NK-92 (cell line): ENCODE results near the gene ASB18.

Experiments
- DNase-seq: peaks from one replicate; lab custom pipeline; 2025; ENCODE audit not compliant: unreplicated experiment; lab: John Stamatoyannopoulos, UW

Gene ASB18

GRCh38 chr2:236242057-236242495 is 22.1 kb downstream of the ASB18 start:
- no peak for DNase-seq

GRCh38 chr2:236241181-236242056 is 22.8 kb downstream of the ASB18 start:
- no peak for DNase-seq

DNA sequence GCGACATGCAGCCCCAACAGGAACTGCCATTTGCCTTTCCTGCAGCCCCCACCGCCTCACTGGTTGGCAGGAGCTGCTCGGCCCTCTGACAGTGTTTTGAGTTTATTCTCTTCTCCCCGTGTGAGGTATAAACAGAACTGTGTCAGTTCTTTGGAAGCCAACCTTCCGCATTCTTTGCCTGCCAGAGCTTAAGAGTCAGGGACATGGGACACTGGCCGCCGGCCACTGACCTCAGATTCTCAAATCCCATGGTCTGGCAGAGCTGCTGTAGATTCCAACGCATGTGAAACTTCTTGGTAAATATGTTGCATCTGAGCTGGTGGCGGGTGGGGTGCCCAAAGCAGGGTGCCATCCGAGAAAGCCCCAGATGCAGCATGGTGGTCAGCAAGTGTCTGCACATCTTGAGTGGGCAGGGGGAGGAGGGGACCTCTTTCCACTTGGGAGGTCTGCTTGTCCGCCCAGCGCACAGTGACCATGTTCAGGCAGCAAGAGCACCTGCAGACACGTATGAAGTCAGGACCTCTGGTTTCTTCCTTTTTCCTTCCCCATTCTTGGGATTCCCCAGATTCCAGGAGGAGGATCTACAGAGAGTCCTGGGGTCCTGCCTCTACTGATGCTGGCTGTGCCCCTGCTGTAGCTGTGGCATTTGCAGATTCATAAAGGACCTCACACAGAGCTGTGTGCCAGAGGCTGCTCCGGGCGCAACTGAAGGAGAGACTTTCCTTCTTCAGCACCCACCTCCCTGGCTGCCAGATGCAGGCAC is 23.8 kb downstream of the ASB18 start:
- no peak for DNase-seq

DNA sequence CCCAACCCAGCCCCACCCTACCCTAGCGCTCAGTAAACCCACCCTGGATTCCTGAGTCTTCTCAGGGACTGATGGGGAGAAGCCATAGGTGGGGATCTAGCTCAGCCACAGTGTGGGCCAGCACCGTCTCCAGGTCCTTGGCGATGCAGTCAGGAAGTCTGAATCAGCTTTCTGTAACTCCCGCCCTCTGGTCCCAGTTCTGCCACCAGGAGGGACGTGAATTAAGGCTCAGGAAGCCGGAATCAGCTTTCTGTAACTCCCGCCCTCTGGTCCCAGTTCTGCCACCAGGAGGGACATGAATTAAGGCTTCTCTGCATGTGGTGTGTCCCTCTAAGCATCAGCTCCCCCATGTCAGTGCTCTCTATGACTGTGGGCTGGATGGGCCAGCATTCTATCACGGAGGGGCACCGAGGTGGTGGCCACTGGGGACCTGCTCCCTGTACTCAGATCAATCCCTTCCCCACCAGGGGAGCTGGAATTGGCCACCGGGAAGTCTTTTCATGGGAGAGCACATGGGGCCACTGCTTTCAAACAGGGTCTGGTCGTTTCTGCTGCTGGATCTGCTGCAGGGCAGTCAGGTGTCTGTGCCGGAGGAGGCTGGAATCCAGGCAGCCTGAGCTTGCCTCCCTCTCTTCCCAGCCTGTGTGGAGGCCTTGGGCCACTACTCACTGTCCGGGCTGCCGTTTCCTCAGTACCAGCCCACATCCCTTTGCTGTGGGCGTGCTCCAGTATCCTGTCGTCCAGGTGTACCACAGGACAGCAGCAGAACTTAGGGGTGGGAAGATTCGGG is 24.7 kb downstream of the ASB18 start:
- DNase-seq, result no peak

DNA sequence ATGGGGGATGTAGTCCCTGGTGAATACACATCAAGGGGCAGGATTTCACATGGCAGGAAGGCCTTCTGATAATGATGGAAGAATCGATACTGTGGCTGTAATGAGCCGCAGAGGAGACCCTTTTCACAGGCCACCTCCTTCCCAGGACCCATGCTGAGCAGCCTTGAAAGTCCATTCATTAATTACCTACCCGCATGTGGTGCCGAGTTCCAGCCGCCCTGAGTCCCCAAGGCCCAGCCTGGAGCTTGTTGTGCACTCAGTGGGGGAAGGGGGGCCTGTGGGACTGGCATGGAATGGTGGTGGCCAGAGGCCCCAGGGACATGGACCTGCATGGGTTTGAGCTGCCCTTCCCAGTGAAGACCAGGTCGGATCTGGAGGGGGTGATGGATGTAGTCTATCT is 25.5 kb downstream of the ASB18 start:
- no peak for DNase-seq

DNA sequence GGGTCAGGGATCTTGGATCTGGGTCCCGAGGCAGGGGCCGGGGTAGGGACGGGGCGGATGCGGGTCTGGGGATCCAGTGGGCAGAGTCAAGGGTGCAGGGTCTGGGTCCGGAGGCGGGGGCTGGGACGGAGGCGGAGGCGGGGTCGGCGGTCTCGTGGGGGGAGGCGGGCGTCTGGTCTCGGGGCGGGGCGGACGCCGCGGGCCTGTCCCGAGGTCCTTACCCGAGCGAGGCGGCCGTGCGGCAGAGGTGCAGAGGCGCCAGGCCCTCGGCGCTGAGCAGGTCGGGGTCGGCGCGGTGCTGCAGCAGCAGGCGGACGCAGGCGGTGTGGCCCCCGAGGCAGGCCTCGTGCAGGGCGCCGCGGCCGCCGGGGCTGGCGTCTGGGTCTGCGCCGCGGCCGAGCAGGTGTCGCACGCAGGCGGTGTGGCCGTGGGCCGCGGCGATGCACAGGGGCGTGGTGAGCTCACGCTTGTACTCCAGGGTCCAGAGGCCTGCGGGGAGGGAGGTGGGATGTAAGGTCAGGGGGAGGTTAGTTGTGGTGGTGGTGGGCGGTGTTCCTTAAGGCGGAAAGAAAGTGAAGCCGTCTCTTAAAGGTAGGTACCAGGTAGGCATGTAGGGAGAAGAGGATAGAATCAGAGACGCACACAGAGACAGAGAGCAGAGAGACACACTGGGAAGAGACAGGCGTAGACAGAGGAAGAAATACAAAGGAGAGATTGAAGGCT is 26.6 kb downstream of the ASB18 start:
- no peak for DNase-seq

DNA sequence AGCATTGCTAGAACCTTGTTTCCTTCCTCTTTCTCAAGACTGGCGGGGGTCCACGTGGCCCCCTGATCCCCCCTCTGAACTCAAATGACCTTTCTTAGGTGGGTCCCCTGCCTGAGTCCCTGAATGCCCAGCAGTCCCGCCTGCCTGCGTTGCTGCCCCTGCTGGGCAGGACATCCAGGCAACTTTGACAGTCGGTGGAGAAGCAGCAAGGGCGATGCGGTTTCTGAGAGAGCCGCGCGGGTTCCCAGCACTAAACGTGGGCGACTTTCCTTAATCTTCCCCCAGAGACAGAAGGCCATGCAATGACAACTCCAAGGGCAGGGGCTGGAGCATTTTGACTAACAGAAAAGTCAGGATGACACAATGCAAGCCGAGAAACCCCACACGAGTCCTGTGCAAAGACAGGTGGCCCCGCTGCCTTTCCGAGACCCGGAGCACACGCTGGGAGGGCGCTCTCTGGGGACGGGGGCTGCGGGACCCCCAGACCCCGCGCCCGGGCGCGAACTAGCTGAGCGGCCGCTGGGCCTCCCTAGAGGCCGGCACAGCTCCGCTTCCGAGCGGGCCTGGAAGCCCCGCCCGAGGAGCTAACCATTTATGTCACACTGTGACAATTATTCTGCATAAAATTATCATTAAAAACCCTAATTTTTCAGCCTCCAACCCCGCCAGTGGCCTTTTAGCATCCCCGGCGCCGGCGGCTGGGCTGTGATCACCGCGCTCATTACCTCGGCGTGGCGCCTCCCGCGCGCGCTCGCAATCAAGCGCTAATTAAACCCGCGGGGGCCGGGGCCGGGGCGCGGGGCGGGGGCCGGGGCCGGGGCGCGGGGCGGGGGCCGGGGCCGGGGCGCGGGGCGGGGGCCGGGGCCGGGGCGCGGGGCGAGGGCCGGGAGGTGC is 27.4 kb downstream of the ASB18 start:
- no peak for DNase-seq

DNA sequence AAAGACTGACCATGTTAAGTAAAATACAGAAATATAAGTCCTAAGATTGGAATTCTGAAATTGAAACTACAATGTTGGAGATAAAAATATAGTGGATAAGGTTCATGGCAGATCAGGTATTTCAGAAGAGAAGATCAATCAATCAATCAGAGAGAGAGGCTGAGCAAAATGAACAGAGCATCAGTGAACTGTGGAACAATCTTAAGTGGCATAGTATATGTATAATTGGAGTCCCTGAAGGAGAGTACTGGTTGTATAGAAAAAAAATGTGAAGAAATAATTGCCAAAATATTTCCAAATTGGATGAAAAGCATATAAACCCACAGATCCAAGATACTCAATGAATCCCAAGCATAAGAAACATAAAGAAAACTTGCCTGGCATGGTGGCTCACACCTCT is 35.0 kb downstream of the ASB18 start:
- no peak for DNase-seq

DNA sequence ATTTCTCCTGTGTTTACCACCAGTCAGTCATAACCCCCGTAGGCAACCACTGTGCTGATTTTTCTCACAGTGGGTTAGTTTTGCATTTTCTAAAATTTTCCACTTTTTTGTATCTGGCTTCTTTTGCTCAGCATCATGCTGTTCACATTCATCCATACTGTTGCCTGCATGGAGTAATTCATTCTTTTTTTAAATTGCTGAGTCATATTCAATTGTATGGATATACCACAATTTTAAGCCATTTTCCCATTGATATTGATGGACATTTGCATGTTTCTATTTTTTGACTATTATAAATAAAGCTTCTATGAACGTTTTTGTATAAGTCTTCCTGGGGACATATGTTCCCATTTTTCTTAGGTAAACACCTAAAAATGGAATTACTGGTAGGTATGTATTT is 40.5 kb downstream of the ASB18 start:
- DNase-seq, result no peak

DNA sequence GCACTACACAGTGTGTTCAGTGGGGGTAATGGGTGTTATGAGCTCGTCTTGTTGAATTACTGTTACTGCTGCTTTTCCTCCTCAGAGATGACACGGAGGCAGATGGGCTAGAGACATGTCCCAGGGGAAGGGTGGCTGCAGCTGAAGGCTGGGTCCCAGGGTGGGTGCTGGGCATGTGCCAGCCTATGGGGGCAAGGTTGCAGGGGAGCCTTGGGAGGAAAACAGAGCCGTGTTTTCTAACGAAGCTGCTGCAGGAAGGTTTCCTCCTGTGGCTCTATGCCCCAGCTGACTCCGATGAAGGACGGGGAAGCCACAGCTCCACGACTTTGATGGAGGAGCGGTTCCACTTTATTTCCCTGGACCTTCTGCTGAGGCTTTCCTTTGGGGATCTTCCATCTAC is 42.4 kb downstream of the ASB18 start:
- DNase-seq, result no peak

DNA sequence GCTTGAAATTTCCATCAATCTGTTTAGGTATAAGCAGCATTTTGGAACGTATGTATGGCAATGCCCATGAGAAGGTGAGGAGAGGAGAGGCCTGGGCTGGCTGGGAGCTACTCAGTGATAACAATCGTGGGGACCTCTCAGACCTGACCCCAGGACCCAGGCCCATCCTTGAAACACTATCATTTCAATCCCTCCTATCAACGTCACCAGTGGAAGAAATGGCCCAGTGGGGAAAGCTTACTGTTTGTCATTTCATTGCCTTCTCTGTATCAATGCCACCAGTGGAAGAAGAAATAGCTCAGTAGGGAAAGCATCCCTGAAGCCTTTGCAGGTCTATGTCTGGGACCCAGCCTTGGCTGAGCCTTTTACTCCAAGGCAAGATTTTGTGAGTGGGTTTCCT is 44.8 kb downstream of the ASB18 start:
- no peak for DNase-seq

DNA sequence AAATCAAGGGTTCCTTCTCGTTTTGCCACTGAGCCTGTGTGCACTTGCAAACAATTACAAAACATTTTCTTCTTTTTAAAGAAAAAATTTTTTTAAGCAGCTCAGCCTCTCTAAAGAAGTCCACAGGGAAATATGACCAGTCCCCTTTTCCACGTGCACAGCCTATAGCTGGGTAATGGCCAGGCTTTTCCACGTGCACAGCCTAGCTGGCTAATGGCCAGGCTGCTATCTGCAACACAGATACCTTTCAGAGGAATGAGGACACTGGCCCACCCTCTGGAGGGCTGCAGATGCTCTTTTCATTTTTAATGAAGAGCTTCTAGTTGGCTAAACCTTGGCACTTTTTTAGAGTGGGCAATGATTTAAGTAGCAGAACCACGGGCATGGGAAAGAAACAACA is 46.3 kb downstream of the ASB18 start:
- no peak for DNase-seq

GRCh38 chr2:236216711-236217110 is 47.5 kb downstream of the ASB18 start:
- DNase-seq, result no peak

GRCh38 chr2:236215761-236216333 is 48.4 kb downstream of the ASB18 start:
- no peak for DNase-seq

- DNase-seq, result no peak
Observed at GRCh38 chr2:236215196-236215595, 49.0 kb downstream of the ASB18 start.

DNA sequence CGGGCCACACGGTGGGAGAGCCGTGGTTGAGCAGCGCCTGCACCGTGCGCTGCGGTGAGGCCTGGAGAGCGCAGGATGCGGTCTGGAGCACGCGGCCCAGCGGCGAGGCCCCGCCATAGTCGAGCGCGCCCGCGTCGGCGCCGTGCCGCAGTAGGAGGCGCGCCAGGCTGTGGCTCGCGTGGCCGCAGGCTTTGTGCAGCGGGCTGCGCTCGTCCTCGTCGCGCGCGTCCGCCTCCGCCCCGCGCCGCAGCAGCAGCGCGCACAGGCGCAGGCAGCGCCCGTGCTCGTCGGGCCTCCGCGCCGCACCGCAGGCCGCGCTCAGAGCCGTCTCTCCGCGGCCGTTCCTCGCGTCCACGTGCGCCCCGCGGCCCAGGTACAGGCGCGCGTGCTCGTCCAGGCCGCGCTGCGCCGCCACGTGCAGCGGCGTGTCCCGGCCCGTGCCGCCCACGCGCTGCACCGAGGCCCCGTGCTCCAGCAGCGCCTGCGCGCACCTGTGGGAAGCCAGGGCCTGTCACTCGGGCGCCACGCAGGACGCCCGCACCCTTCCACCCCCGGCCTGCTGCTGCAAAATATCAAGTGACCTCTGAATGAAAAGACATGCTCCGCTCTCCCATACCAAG is 49.7 kb downstream of the ASB18 start:
- no peak for DNase-seq

- no peak for DNase-seq
Observed at GRCh38 chr2:236211296-236211695, 52.9 kb downstream of the ASB18 start.

- DNase-seq, result no peak
Observed at GRCh38 chr2:236210536-236210935, 53.7 kb downstream of the ASB18 start.

DNA sequence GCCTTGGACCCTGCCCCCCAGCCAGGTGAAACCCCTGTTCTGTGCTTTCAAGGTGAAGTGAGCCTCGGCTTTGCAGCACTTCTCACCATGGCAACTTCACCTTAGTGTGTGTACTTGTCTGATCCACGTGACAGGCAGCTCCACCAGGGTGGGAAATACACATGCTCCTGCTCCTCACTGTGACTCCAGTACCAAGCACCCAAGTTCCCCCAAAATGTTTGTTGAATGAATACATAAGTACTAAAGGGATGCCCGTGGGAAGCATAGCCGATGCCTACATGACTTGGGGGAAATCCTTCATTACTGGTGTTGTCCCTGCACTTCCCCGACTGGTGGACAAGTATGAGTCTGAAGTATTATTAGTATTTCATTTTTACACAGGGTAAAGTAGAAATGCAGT is 54.2 kb downstream of the ASB18 start:
- DNase-seq, result no peak
